ENCODE data around the gene FGF1. TPM values are rescaled to one million over a fixed set of nuclear protein-coding genes. Genes with fewer than 3 reads are reported as not detected.

FGF1 gene
- polyA plus RNA-seq, 1 of the 3 experiments (the other 2 are of a cell fraction) = 5.3 TPM

DNA sequence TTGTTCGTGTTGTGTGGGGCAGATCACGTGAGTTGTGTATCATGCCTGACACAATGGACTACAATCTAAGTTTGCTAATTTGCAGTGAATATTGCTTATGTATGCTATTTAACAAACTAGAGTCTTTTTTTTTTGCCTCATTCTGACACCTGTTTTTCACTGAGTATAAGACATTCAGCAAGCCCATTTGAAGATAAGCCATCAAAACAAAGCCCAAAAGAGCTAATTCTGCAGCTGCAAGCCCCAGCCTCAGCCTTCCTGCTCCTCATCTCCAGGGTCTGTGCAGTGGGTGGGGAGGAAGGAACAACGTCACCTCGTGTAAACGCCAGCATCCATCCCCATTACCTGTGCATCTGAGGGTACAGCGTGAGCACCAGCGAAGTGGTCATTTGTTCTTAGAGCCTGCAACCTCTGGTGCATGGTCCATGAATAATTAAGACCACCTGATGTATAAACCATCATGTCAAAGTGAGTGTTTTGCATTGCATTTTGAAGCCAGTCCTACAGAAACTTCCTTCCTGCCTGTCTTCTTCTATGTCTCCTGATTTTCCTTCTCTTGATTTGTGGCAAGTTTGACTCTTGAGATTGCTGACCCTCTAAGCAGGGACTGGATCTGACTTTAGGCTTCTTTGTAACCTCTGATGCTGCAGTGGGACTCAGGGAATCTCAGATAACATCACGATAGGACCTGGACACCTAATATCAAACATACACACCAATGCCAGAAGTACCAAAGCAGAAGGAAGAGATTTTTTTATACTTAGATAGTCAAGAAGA is 73.2 kb downstream of the FGF1 start:
- H3K36me3 ChIP-seq (replicated peaks in 1 of 2; ENCODE audit: control insufficient read depth in 1 of 2, insufficient read depth in 2 of 2, low read length in 1 of 2) = no peaks in the 10 kb centered on the region
- H3F3A ChIP-seq (replicated peaks; ENCODE audit: insufficient read depth) = peaks cover 14% of the 10 kb centered on the region
- H3K9me2 ChIP-seq = no peaks in the 10 kb centered on the region
- no peaks in the 10 kb centered on the region for H3K27me3 ChIP-seq (ENCODE audit: insufficient read depth)
- H3K4me3 ChIP-seq (ENCODE audit: low read depth in 2 of 2, low read length in 1 of 2) = no peak overlapping the region
- H4K20me1 ChIP-seq (ENCODE audit: insufficient read depth) = no peaks in the 10 kb centered on the region
- no peaks in the 10 kb centered on the region; the same call in 1 of the 2 replicates for H3K79me2 ChIP-seq (ENCODE audit: insufficient read depth)
- no peaks in the 10 kb centered on the region for H3K9me3 ChIP-seq
- TF ChIP-seq FOSL2 (IDR thresholded peaks at IDR 0.05; ENCODE audit: borderline replicate concordance, low read depth) (no peak), FOXM1 (IDR thresholded peaks at IDR 0.05; ENCODE audit: low read depth) (no peak), FOXJ3 (CRISPR knock-in tag; IDR thresholded peaks at IDR 0.05) (no peak), YY1 (IDR thresholded peaks at IDR 0.05; ENCODE audit: low read depth) (no peak), SMC3 (IDR thresholded peaks at IDR 0.05; ENCODE audit: low read depth, low read length) (no peak), POLR2AphosphoS5 (IDR thresholded peaks at IDR 0.05; ENCODE audit: low read depth, low read length) (no peak)
- TF ChIP-seq, protein P1, sequence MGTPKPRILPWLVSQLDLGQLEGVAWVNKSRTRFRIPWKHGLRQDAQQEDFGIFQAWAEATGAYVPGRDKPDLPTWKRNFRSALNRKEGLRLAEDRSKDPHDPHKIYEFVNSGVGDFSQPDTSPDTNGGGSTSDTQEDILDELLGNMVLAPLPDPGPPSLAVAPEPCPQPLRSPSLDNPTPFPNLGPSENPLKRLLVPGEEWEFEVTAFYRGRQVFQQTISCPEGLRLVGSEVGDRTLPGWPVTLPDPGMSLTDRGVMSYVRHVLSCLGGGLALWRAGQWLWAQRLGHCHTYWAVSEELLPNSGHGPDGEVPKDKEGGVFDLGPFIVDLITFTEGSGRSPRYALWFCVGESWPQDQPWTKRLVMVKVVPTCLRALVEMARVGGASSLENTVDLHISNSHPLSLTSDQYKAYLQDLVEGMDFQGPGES (IDR thresholded peaks at IDR 0.05; ENCODE audit: low read depth, low read length) = no peak
- TF ChIP-seq, protein P2, sequence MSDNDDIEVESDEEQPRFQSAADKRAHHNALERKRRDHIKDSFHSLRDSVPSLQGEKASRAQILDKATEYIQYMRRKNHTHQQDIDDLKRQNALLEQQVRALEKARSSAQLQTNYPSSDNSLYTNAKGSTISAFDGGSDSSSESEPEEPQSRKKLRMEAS (IDR thresholded peaks at IDR 0.05; ENCODE audit: low read depth) = no peak
- H3K9ac ChIP-seq = no peak overlapping the region
- POLR2A ChIA-PET = no interaction called here
- no peak for DNase-seq
- WGBS (ENCODE audit: low lambda C conversion rate) = 89% methylated on average over 8 of the region's 8 CpGs
- no peak overlapping the region for H2AFZ ChIP-seq (ENCODE audit: low read depth)
- no peak overlapping the region for H3K27ac ChIP-seq (ENCODE audit: low read depth in 2 of 2, low read length in 1 of 2)
- H3K4me2 ChIP-seq = no peak overlapping the region; the same call in 1 of the 2 replicates
- H3K4me1 ChIP-seq (ENCODE audit: control insufficient read depth in 1 of 2, insufficient read depth in 2 of 2, low read depth in 1 of 2, low read length in 1 of 2) = peaks cover 2 to 26% of the 10 kb centered on the region in 2 experiments; a peak in 2 of 4 replicates
- CTCF ChIA-PET = interaction anchor here (0.9 to 13.0 kb wide), 12 partner anchors 13 to 104 kb away, joined by 3 to 244 read pairs (median 24); no protein-coding TSS in a partner anchor

DNA sequence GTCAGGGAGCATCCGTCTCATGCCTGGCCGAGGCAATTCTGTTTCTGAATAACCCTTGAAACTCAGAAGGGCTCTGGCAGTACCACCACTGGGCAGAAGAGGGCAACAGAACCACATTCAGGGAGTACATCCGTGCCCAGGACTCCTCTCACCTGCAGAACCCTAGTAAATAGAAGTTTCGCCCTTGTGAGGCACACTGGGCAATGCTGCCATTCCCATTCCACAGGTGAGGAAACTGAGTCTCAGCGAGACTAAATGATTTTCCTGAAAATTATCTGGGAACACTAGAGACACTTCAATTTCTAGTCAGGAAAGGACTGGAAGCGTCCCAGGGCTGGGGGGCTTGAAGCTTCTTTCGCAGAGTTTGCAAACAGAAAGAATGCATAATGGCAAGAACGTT is 74.7 kb downstream of the FGF1 start:
- Histone ChIP-seq H3K27me3 (ENCODE audit: insufficient read depth) (no peaks in the 10 kb centered on the region), H3F3A (replicated peaks; ENCODE audit: insufficient read depth) (peaks cover 6% of the 10 kb centered on the region), H3K36me3 (replicated peaks in 1 of 2; ENCODE audit: control insufficient read depth in 1 of 2, insufficient read depth in 2 of 2, low read length in 1 of 2) (no peaks in the 10 kb centered on the region), H3K9ac (no peak overlapping the region), H3K27ac (ENCODE audit: low read depth in 2 of 2, low read length in 1 of 2) (no peak overlapping the region), H2AFZ (ENCODE audit: low read depth) (no peak overlapping the region), H3K4me1 (ENCODE audit: control insufficient read depth in 1 of 2, insufficient read depth in 2 of 2, low read depth in 1 of 2, low read length in 1 of 2) (peaks cover 2 to 14% of the 10 kb centered on the region in 2 experiments; a peak in 2 of 4 replicates), H3K79me2 (ENCODE audit: insufficient read depth) (no peaks in the 10 kb centered on the region; the same call in 1 of the 2 replicates), H3K9me3 (no peaks in the 10 kb centered on the region), H3K4me2 (no peak overlapping the region), H4K20me1 (ENCODE audit: insufficient read depth) (no peaks in the 10 kb centered on the region), H3K9me2 (no peaks in the 10 kb centered on the region), H3K4me3 (ENCODE audit: low read depth in 2 of 2, low read length in 1 of 2) (no peak overlapping the region)
- ChIA-PET POLR2A (no interaction called here), CTCF (interaction anchor here (0.6 to 13.0 kb wide), 30 partner anchors 8 to 294 kb away, joined by 3 to 244 read pairs (median 6); partner anchors contain the start of gene FGF1)
- DNase-seq = peak; percentile 76
- TF ChIP-seq SMC3 (IDR thresholded peaks at IDR 0.05; ENCODE audit: low read depth, low read length) (peak; percentile 97), JUND (IDR thresholded peaks at IDR 0.05) (no peak), NRF1 (IDR thresholded peaks at IDR 0.05; ENCODE audit: low read depth, low read length) (0 out of 2 replicates have a peak, but pooled peaks have one; percentile 17), RCOR1 (IDR thresholded peaks at IDR 0.05; ENCODE audit: low read length) (0 out of 2 replicates have a peak, but pooled peaks have one; percentile 20), POLR2AphosphoS5 (IDR thresholded peaks at IDR 0.05; ENCODE audit: low read depth, low read length) (no peak), RAD21 (IDR thresholded peaks at IDR 0.05; ENCODE audit: low read length) (peak; percentile 98)
- TF ChIP-seq, protein P3, sequence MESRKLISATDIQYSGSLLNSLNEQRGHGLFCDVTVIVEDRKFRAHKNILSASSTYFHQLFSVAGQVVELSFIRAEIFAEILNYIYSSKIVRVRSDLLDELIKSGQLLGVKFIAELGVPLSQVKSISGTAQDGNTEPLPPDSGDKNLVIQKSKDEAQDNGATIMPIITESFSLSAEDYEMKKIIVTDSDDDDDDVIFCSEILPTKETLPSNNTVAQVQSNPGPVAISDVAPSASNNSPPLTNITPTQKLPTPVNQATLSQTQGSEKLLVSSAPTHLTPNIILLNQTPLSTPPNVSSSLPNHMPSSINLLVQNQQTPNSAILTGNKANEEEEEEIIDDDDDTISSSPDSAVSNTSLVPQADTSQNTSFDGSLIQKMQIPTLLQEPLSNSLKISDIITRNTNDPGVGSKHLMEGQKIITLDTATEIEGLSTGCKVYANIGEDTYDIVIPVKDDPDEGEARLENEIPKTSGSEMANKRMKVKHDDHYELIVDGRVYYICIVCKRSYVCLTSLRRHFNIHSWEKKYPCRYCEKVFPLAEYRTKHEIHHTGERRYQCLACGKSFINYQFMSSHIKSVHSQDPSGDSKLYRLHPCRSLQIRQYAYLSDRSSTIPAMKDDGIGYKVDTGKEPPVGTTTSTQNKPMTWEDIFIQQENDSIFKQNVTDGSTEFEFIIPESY (IDR thresholded peaks at IDR 0.05; ENCODE audit: borderline replicate concordance, low read depth) = no peak
- TF ChIP-seq, protein P4, sequence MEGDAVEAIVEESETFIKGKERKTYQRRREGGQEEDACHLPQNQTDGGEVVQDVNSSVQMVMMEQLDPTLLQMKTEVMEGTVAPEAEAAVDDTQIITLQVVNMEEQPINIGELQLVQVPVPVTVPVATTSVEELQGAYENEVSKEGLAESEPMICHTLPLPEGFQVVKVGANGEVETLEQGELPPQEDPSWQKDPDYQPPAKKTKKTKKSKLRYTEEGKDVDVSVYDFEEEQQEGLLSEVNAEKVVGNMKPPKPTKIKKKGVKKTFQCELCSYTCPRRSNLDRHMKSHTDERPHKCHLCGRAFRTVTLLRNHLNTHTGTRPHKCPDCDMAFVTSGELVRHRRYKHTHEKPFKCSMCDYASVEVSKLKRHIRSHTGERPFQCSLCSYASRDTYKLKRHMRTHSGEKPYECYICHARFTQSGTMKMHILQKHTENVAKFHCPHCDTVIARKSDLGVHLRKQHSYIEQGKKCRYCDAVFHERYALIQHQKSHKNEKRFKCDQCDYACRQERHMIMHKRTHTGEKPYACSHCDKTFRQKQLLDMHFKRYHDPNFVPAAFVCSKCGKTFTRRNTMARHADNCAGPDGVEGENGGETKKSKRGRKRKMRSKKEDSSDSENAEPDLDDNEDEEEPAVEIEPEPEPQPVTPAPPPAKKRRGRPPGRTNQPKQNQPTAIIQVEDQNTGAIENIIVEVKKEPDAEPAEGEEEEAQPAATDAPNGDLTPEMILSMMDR (IDR thresholded peaks at IDR 0.05) = peak; percentile 85
- WGBS (ENCODE audit: low lambda C conversion rate) = 30% methylated on average over 8 of the region's 8 CpGs
